Neuronal stem cell (in vitro differentiated cells): Measurements from ENCODE around the gene PCSK1N.

ENCODE experiments used
- DNase-seq: peaks from one replicate; pipeline ENCODE4 v3.0.0-alpha.2; 2013; ENCODE audit warnings: low spot score
- H2AFZ ChIP-seq: one replicate; pipeline ENCODE4 v1.6.1; 2013; ENCODE audit warnings: mild to moderate bottlenecking, low read length, inconsistent platforms
- H2AK5ac ChIP-seq: 2 replicates; pipeline ENCODE4 v1.6.1; 2013; ENCODE audit warnings: low read depth, mild to moderate bottlenecking, inconsistent platforms, low read length, moderate library complexity, mixed read lengths
- H2BK120ac ChIP-seq: 2 replicates; pipeline ENCODE4 v1.6.1; 2013; ENCODE audit warnings: low read depth, mild to moderate bottlenecking, inconsistent platforms, low read length, moderate library complexity, mixed read lengths
- H2BK12ac ChIP-seq: one replicate; pipeline ENCODE4 v1.6.1; 2013; ENCODE audit warnings: low read length, inconsistent platforms
- H2BK15ac ChIP-seq: 2 replicates; pipeline ENCODE4 v1.6.1; 2013; ENCODE audit warnings: mild to moderate bottlenecking, low read length, inconsistent platforms, mixed read lengths
- H2BK5ac ChIP-seq: one replicate; pipeline ENCODE4 v1.6.1; 2013; ENCODE audit warnings: inconsistent platforms, mild to moderate bottlenecking, low read length, moderate library complexity
- H3K14ac ChIP-seq: one replicate; pipeline ENCODE4 v1.6.1; 2013; ENCODE audit warnings: low read length, inconsistent platforms
- H3K18ac ChIP-seq: 2 replicates; pipeline ENCODE4 v1.6.1; 2013; ENCODE audit warnings: low read length, inconsistent platforms
- H3K23ac ChIP-seq: 2 replicates; pipeline ENCODE4 v1.6.1; 2013; ENCODE audit warnings: low read depth, mild to moderate bottlenecking, mixed read lengths, low read length, inconsistent platforms; ENCODE audit not compliant: poor library complexity
- H3K27ac ChIP-seq: replicated peaks from 3 replicates; pipeline ENCODE4 v1.5.1; 2013; ENCODE audit warnings: low read length, inconsistent platforms
- H3K27me3 ChIP-seq, 3 experiments: 2 replicates each; pipeline ENCODE4 v1.6.1; 2013; ENCODE audit warnings: low read length in 3 of 3, mild to moderate bottlenecking in 2 of 3, inconsistent platforms in 1 of 3, low read depth in 1 of 3, mixed read lengths in 1 of 3, moderate library complexity in 1 of 3; ENCODE audit not compliant: control insufficient read depth in 3 of 3, insufficient read depth in 3 of 3
- H3K36me3 ChIP-seq, 2 donors: replicated peaks in 1 of 2; 2 replicates each; pipeline ENCODE4 v1.6.1; 2013; ENCODE audit warnings: low read length in 2 of 2; ENCODE audit not compliant: control insufficient read depth in 2 of 2, insufficient read depth in 2 of 2
- H3K4ac ChIP-seq: 2 replicates; pipeline ENCODE4 v1.6.1; 2013; ENCODE audit warnings: inconsistent platforms, mild to moderate bottlenecking, low read length, moderate library complexity
- H3K4me1 ChIP-seq, 2 donors: 1 replicate in 1 of 2; 2 replicates in 1 of 2; pipeline ENCODE4 v1.6.1; 2013; ENCODE audit warnings: low read length in 2 of 2, low read depth in 1 of 2; ENCODE audit not compliant: control insufficient read depth in 2 of 2, insufficient read depth in 1 of 2
- H3K4me2 ChIP-seq: one replicate; pipeline ENCODE4 v1.6.1; 2013; ENCODE audit warnings: mild to moderate bottlenecking, low read length, inconsistent platforms; ENCODE audit not compliant: insufficient read depth, poor library complexity, severe bottlenecking
- H3K4me3 ChIP-seq, 2 donors: 2 replicates each; pipeline ENCODE4 v1.5.1; 2013; ENCODE audit warnings: low read length in 2 of 2, mild to moderate bottlenecking in 2 of 2, inconsistent platforms in 1 of 2, moderate library complexity in 1 of 2
- H3K79me1 ChIP-seq: one replicate; pipeline ENCODE4 v1.6.1; 2013; ENCODE audit warnings: low read depth, mild to moderate bottlenecking, inconsistent platforms, low read length, moderate library complexity
- H3K9ac ChIP-seq: one replicate; pipeline ENCODE4 v1.6.1; 2013; ENCODE audit warnings: mild to moderate bottlenecking, low read depth, low read length, inconsistent platforms; ENCODE audit not compliant: poor library complexity
- H3K9me3 ChIP-seq, 2 donors: replicated peaks in 1 of 2; 2 replicates each; pipeline versions ENCODE3 to v1.6.1; 2013; ENCODE audit warnings: low read length in 2 of 2, mild to moderate bottlenecking in 2 of 2, inconsistent platforms in 1 of 2, low read depth in 1 of 2, mixed read lengths in 1 of 2, moderate library complexity in 1 of 2; ENCODE audit not compliant: control insufficient read depth in 2 of 2, insufficient read depth in 1 of 2
- H4K8ac ChIP-seq: one replicate; pipeline ENCODE4 v1.6.1; 2013; ENCODE audit warnings: low read depth, mild to moderate bottlenecking, inconsistent platforms, low read length, moderate library complexity
- H4K91ac ChIP-seq: one replicate; pipeline ENCODE4 v1.6.1; 2013; ENCODE audit warnings: low read length, low read depth, mild to moderate bottlenecking, inconsistent platforms; ENCODE audit not compliant: poor library complexity
- WGBS, 2 donors: extraction: QIAGEN DNeasy Blood & Tissue Kit; methylation state at CpG; one replicate each; pipeline ENCODE4 v1.1.7; 2013; ENCODE audit warnings: missing lambda C conversion rate in 2 of 2, mixed read lengths in 1 of 2; ENCODE audit not compliant: insufficient read length in 2 of 2, insufficient replicate concordance in 1 of 2; ENCODE audit errors: extremely low coverage in 2 of 2; 5-methylcytosine and 5-hydroxymethylcytosine counted together

Gene PCSK1N

GRCh38 chrX:48800574-48801279 is 34.7 kb downstream of the PCSK1N start:
- Histone ChIP-seq H3K4me3 (peak overlapping the region; percentile 61 to 87), H3K36me3 (peaks cover 7 to 22% of the 10 kb centered on the region in 2 donors), H3K9ac (no peak overlapping the region), H2AFZ (peak overlapping the region; percentile 93), H3K23ac (no peak overlapping the region), H2BK120ac (no peak overlapping the region), H3K14ac (no peak overlapping the region), H3K9me3 (no peaks in the 10 kb centered on the region), H2BK12ac (no peak overlapping the region), H2BK5ac (no peak overlapping the region), H3K18ac (no peak overlapping the region), H3K4ac (no peak overlapping the region), H3K79me1 (no peaks in the 10 kb centered on the region), H2BK15ac (no peak overlapping the region), H2AK5ac (no peak overlapping the region), H3K4me2 (peak overlapping the region; percentile 73), H4K91ac (no peak overlapping the region), H3K4me1 (peaks cover 5 to 8% of the 10 kb centered on the region in 2 donors), H3K27me3 (no peaks in the 10 kb centered on the region), H3K27ac (no peak overlapping the region), H4K8ac (no peak overlapping the region)
- WGBS, 2 donors, result no CpG with 5 or more reads among the region's 17 CpGs
- DNase-seq, result no peak

- WGBS, 2 donors, result no CpG with 5 or more reads among the region's 2 CpGs
- Histone ChIP-seq H2AFZ (no peak overlapping the region), H3K27me3 (no peaks in the 10 kb centered on the region)
Observed at GRCh38 chrX:48798318-48798717, 37.1 kb downstream of the PCSK1N start.

GRCh38 chrX:48794911-48795515 is 40.4 kb downstream of the PCSK1N start:
- Histone ChIP-seq H3K4me3 (no peak overlapping the region), H2AFZ (no peak overlapping the region), H3K23ac (no peak overlapping the region), H3K36me3 (no peaks in the 10 kb centered on the region), H3K79me1 (no peaks in the 10 kb centered on the region), H2BK5ac (no peak overlapping the region), H2BK120ac (no peak overlapping the region), H3K27me3 (no peaks in the 10 kb centered on the region), H2BK15ac (no peak overlapping the region), H3K4ac (no peak overlapping the region), H3K4me1 (peaks cover 2 to 8% of the 10 kb centered on the region in 2 donors), H3K27ac (no peak overlapping the region), H4K91ac (no peak overlapping the region), H4K8ac (no peak overlapping the region), H2BK12ac (no peak overlapping the region), H3K9ac (no peak overlapping the region), H2AK5ac (peak overlapping the region; percentile 21), H3K14ac (no peak overlapping the region), H3K18ac (no peak overlapping the region), H3K9me3 (no peaks in the 10 kb centered on the region), H3K4me2 (no peak overlapping the region)
- DNase-seq, result no peak
- no CpG with 5 or more reads among the region's 8 CpGs for WGBS, 2 donors

More at GRCh38 chrX:48798318-48798717, 37.1 kb downstream of the PCSK1N start:
- no peak overlapping the region for H3K23ac ChIP-seq
- no peak overlapping the region for H2BK5ac ChIP-seq
- no peak overlapping the region for H2BK120ac ChIP-seq
- H3K14ac ChIP-seq, result no peak overlapping the region
- H4K8ac ChIP-seq, result no peak overlapping the region
- H2BK12ac ChIP-seq, result no peak overlapping the region
- no peak overlapping the region for H3K4me3 ChIP-seq
- no peak overlapping the region for H3K27ac ChIP-seq
- no peak overlapping the region for H3K4me2 ChIP-seq
- no peak overlapping the region for H3K4ac ChIP-seq
- H2AK5ac ChIP-seq, result no peak overlapping the region
- H3K18ac ChIP-seq, result no peak overlapping the region
- H3K36me3 ChIP-seq, result peaks cover 0 to 4% of the 10 kb centered on the region in 2 donors
- no peaks in the 10 kb centered on the region for H3K9me3 ChIP-seq
- no peak overlapping the region for H4K91ac ChIP-seq
- peaks cover 7 to 10% of the 10 kb centered on the region in 2 donors for H3K4me1 ChIP-seq
- H3K9ac ChIP-seq, result no peak overlapping the region
- H2BK15ac ChIP-seq, result no peak overlapping the region
- no peak for DNase-seq
- no peaks in the 10 kb centered on the region for H3K79me1 ChIP-seq

- Histone ChIP-seq H3K27me3 (no peaks in the 10 kb centered on the region), H3K4me2 (no peak overlapping the region), H3K79me1 (no peaks in the 10 kb centered on the region), H2BK12ac (no peak overlapping the region), H3K14ac (no peak overlapping the region), H3K9me3 (no peaks in the 10 kb centered on the region), H2BK15ac (no peak overlapping the region), H4K91ac (no peak overlapping the region), H2AK5ac (no peak overlapping the region), H3K4me3 (no peak overlapping the region), H3K27ac (no peak overlapping the region), H4K8ac (no peak overlapping the region), H2AFZ (no peak overlapping the region), H2BK5ac (no peak overlapping the region), H3K4ac (no peak overlapping the region), H2BK120ac (no peak overlapping the region), H3K18ac (no peak overlapping the region), H3K9ac (no peak overlapping the region), H3K23ac (no peak overlapping the region), H3K4me1 (peaks cover 2 to 8% of the 10 kb centered on the region in 2 donors), H3K36me3 (no peaks in the 10 kb centered on the region)
- no CpG with 5 or more reads among the region's 12 CpGs for WGBS, 2 donors
- no peak for DNase-seq
Observed at GRCh38 chrX:48794340-48794910, 41.0 kb downstream of the PCSK1N start.
